Stimulated activated CD4-positive, alpha-beta T cell treated with anti-CD3 and anti-CD28 coated beads, TNF-alpha, amount 100 ng/mL, for 4 hours (primary cell): Measurements from ENCODE around the gene CENPP.

ENCODE experiments used
- DNase-seq, 3 experiments: peaks; one replicate each; pipeline ENCODE4 v3.0.0-alpha.2; 2020; ENCODE audit warnings: low read depth in 3 of 3

The CENPP gene

DNA sequence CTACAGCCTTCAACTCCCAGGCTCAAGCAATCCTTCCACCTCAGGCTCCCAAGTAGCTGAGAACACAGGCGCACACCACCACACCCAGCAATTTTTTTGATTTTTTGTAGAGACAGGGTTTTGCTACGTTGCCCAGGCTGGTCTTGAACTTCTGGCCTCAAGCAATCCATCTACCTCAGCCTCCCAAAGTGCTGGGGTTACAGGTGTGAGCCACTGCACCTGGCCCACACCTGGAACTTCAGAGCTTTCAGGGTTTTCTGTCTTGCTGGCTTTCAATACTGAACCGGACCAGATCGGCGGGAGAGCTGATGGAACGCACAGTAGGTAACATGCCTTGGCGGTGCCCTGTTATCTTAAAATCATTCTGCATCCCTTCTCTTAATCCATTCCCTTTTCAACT is 313.4 kb downstream of the CENPP start:
- DNase-seq = no peak

DNA sequence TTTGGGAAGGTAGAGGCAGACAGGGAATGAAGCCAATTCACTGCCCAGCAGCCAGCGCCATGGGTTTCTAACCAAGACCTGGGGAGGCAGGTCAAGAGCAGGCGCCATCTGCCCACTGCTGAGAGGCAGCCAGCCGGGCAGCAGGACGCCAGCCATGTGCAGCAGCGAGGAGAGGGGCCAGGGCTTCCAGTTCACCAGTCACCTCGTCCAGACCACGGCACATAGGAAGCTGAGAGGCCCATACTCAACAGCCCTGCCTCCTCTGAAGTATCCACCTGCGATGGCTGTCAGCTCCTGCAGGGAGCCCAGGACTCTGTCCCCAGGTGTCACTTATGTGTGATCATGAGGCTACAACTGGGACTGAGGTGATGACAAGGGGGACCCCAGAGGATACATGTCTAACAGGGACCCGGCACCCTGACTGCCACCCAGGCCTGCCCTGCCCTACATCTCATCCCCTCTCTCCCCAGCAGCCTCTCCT is 314.1 kb downstream of the CENPP start:
- no peak for DNase-seq

DNA sequence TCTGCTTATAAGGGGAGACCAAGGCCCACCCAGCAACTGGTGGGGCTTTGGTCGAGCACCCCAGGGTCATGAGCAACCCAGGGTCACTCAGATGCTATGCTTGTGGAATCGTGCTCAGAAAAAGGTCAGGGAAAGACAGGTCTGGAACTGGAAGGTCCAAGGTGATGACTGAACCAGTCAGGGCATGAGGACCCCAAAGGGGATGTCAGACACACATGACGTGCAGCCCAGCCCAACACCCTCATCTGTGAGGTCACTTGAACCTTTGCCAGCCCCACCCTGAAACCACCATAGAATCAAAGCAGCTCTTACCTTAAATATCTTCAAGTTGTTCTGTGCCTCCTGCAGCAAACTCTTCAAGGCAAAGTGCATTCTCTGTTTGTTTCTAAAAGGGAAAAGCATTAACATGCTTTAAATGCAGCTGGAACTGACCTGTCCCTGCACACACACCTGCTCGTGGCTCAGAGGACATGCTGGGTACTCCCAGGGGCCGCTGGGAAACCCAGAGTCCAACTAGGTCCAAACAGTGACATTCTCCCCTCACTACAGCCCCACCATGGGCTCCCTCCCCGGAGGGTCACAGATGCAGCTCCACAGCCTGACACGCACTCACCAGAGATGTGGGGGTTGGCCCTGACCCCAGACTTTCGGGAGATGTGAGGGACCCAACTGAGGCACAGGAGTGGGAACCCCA is 314.8 kb downstream of the CENPP start:
- no peak for DNase-seq

DNA sequence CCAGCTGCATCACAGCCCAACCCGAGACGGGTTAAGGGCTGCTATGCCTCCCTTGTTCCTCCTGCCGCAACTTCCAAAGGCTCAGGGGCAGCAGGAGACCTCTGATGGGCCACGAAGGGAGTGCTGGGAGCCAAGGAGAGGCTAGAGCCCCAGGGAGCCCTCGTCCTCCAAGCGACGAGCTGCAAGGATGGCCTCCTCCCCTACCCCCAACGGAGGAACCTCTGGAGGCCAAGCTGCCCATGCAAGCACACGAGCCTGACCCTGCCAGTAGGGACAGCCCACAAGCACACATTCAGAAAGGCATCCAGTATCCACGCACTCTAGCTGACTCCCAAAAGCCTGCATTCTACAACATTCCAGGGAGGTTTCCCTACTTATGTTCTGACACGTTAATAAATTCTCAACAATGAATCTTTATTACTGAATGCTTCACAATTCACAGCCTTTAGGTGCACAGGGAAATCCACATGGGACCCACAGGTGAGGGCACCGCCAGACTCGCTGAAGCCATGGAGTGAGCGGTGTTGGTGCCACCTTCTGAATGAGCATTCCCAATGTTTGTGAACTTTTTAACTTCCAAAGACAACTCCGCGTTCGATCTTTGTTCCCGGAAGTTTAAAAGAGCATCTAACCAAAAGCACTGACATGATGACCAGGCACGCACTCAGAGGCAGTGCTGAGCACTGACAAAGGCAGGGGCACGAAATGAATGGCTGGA is 315.5 kb downstream of the CENPP start:
- no peak for DNase-seq

DNA sequence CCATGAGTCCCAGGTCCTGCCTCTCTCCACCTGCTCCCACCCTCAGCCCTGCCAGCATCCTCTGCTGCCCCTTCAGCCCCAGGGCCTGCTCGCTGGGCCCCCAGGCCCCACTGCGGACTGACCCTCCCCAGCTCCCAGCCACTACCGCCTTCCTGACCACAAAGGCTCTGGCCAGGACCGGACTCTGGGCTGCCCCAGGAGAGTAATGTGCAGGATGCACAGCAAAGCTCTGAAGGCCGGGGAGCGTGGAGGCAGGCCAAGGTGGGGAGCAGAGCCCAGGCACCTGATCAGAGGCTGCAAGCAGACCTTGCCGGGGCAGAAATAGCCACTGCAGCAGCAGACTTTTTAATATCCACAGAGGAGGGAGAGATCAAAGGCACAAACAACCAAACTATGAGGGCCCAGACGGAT is 316.3 kb downstream of the CENPP start:
- no peak for DNase-seq

DNA sequence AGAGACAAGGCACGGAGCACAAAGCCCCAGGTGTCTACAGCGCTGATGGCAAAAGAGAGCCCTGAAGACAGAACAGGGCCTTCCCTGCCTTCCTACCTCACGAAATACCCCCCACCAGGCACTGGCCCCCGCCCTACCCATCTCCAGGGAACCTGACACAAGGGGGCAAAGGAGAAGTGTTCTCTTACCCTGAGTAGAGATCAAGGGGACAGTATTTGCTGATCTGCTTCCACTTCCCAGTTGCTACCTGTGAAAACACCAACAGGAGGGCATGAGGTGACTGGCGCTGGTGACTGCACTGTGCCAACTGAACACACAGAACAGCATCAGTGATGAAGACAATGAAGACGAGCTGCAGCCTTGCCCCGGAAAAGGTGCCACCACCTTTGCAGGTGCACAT is 316.8 kb downstream of the CENPP start:
- DNase-seq = no peak

DNA sequence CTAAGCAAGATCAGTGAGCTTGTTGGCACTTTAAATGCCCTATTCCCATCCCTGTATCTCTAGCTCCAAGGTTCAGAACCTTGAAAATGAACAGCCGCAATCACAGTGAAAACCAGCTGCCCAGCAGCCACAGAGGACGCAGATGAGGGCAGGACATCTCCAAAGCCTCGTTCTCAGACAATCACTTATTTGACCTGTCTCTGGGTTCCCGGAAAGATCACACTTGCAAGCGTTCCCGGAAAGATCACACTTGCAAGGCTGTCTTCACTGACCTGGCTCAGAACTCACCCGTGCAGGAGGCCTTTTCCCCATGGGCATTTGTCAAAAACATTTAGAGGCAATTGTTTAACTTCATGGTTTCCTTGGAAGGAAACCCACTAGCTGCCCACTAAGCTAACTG is 318.5 kb downstream of the CENPP start:
- DNase-seq = no peak

DNA sequence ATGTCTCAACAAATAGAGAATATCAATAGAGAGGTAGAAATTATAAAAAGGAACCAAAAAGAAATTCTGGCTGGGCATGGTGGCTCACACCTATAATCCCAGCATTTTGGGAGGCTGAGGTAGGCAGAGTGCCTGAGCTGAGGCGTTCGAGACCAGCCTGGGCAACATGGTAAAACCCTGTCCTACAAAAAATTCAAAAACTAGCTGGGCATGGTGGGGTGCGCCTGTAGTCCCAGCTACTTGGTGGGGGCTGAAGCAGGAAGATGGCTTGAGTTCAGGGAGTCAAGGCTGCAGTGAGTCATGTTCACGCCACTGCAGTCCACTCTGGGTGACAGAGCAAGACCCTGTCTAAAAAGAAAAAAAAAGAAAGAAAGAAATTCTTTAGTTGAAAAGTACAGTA is 319.3 kb downstream of the CENPP start:
- DNase-seq = no peak

DNA sequence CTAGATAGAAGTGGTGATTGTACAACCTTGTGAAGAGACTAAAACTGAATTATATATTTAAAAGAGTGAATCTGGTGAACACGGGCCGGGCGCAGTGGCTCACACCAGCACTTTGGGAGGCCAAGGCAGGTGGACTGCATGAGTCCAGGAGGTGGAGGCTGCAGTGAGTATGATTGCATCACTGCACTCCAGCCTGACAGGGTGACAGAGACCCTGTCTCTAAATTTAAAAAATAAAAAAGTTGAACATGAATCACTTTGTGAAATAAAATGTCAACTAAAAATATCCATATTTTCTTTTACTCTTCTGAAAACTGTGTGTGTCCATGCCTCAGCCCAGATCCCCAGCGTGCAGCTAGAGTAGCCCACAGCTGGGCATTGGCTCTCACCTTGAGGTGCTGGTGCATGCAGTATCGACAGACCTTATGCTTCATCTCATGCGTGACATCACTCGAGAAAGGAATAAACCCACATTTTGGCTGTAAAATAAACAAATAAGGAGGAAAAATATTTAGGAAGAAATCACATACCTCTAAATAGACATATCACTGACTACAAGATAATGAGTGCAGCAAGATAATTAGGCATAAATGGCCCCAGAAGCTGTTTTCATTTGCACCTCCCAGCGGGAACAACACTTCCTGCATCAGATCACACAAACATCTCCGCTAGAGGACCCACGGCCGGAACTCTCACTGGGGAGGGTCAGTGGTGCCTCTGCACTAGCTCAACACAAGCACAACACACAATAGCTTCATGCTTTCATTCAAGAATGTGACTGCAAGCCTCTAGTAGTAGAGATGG is 322.1 kb downstream of the CENPP start:
- no peak for DNase-seq

DNA sequence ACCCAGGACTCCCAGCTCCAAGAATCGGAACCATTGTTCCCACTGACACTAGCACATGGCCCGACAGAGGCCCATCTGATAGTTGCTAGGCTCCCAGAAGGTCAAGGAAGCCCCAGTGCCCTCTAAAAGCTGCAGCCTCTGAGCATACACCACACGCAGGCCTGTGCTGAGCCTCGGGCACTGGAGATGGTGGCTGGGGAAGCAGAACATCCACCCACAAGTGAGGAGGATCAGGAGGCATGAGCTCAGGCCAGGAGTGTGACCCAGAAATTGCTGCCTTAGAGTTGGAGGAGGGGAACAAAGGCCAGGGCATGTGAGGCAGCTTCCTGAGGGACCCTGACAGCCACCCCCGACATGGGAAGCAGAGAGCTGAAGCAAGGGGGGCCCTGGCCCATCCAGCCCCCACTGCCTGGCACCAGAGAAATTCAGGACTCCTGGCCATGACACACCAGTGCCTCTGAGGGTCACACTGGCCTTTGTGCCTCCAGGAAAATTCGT is 322.8 kb downstream of the CENPP start:
- no peak for DNase-seq

DNA sequence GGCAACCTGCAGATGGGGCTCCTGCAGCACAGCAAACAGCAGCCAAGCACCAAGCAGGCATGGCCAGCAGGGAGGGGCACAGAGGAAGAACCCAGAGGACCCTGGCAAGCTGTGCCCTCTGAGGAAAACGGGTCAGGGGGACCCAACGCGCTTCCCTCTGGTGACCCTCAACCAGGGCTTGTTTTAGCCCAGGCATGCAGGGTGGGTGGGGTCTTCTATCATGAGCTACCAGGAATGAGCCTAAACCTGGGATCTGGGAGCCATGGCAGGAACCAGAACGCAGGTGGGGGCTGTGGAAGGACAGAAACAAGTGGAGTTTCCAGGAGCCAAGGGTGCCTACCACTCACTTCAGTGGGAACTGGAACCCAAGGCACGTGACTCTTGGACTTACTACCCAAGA is 323.3 kb downstream of the CENPP start:
- no peak for DNase-seq

DNA sequence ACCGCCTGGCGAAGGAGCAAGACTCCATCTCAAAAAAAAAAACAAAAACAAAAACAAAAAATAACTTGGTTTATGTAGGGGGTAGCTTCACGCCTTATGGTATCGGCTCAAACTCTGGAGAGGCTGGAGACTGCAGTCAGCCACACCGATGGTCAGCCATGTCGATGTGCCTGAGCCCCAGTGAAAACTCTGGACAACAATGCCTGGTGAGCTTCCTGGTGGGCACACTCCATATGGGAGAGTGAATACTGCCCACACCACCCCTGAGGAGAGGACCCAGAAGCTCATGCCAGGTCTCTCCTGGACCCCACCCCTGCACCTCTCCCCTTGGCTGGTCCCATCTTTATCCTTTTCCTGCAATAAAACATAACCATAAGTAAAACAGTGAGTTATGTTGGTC is 324.5 kb downstream of the CENPP start:
- no peak for DNase-seq

DNA sequence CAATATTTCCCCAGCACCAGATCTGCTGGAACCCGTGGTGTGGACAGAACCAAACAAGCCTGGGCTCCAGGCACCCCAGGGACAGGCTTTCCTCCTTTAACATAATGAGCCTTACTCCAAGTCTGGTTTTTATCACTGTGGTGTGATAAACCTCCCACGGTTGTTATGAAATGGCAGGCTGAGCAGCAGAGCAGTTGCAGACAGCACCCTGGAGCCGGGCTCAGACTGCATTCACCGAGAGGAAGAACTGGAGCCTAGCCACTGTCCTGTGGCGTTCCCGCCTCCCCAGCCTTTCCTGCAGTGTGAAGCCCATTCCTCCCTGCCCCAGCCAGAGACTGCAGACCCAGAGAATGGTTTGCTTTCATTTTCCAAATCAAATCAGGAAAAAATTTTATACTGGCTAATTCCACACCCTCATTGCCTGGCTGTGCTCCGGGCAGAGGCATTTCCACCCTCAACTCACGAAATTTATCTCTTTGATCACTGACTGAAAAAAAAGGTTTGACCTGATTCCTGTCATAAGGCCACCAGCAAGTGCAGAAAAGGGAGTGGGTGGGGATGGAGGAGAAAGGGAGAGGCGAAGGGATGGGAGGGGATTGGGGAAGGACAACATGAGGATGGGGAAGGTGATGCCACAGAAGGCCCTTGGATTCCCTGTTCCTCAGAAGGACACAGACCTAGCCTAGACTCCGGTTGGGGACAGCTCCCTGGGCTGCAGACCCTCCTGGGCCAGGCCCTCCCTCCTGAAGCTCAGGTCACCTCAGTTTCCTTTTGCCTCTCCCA is 325.3 kb downstream of the CENPP start:
- DNase-seq = no peak

DNA sequence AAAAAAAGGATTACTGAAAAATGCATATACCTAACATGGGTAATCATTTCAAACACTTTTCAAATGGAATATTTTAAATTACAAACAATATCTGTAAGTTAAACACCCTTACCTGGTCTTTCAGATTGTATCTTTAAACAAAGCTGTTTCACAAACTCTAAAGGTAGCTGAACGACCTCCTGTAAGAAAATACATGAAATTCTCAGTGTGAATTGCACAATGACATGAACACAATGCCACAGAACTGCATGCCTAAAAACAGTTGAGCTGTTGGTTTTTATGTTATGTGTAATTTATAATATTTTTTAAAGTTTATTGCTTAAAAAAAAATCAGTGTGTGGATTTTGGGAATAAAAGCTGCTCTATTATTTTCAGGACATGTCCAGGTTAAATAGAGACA is 326.7 kb downstream of the CENPP start:
- no peak for DNase-seq

DNA sequence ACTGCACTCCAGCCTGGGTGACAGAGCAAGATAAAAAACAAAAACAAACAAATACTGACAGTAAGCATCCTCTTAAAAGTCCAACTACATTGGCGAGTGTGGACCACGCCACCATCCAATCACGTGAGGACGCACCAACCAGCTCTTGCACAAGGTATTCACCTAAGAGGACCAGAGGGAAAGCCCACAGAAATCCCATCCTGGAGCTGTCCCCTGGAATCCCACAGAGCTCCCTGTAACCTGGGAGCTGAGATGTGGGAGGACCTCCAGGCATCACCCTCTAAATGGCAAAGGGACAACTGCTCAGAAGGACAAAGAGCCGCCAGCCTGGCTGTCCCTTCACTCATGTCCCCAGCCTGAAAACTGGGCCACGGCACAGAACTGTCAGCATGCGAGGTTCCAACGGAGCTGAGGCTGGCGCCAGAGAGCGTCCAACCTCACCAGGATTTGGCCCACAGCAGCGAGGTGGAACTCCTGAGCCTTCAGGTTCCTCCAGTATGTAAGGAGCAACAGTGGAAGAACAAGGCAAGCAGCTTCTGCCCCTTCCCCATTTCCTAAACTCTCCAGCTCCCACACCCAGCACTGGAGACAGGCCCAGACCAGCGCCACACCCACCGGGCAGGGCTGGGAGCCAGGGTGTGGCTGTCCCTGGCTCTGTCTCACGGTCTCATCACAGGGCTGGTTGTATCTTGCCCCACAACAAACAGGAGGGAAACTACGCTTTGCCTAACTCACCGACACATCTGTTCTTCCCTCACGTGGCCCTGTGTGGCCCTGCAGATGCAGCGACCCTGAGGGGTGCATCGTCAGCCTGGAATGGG is 328.9 kb downstream of the CENPP start:
- DNase-seq = no peak

DNA sequence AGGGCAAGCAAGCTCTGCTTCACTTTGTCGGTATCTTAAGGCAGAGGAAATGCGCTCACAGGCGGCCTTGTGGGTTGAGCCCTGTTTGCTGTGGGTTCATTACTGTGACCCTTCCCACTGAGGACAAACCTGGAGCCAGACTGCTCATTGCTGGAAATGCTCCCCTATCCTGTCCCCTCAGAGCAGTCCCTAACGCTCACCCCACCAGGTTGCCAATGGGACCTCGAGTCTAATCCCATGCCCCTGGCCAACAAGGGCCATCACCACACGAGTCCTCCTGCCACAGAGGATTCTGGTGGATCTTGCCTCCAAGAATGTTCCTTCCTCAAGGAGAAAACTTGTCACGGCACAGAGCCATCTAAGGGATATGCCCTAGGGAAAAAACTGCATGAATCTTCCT is 329.6 kb downstream of the CENPP start:
- no peak for DNase-seq

DNA sequence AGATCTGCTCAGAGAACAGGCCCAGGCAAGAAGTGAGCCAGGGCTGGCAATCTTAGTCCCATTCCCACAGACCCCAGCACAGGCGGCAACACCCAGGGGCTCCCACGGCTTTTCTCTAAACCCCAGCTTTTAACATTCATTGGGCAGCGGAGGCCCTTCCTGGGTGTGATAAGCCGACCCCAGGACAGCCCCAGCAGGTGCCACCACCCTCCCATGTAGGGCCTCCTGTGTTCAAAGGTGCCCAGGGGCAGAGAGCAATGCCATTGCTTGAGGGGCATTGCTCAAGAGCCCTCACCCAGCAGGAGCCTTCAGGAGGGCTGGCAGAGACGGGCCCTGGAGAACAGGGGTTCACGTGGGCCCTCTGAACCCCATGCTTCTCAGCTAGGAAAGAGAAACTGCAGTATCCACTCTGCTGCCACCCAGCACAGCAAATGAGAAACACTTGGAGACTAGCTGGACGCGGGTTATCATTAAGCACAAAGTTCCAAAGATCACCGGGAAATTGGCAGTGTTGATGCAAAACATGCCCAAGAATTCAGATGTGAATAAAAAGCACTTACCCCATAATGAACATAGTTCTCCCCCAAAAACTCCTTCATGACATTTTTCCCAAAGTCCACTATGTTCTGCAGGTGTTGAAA is 330.3 kb downstream of the CENPP start:
- no peak for DNase-seq

DNA sequence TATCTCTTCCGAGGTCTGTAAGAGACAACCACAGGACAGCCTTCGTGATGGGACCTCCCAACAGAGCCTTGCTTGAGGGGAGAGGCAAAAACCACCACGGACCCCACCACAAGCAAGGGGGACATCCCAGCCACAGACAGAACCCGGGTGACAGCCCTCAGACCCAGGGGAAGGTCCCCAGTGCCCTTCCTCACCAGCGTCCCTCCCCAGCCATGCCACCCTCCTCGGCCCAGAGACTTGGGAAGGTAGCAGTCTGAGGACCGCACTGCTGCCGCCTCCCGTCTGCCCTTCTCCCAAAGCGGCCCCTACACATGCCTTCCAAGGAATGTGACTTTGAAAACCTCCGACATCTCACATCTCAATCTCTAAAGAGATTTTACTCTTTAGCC is 330.8 kb downstream of the CENPP start:
- DNase-seq = no peak

DNA sequence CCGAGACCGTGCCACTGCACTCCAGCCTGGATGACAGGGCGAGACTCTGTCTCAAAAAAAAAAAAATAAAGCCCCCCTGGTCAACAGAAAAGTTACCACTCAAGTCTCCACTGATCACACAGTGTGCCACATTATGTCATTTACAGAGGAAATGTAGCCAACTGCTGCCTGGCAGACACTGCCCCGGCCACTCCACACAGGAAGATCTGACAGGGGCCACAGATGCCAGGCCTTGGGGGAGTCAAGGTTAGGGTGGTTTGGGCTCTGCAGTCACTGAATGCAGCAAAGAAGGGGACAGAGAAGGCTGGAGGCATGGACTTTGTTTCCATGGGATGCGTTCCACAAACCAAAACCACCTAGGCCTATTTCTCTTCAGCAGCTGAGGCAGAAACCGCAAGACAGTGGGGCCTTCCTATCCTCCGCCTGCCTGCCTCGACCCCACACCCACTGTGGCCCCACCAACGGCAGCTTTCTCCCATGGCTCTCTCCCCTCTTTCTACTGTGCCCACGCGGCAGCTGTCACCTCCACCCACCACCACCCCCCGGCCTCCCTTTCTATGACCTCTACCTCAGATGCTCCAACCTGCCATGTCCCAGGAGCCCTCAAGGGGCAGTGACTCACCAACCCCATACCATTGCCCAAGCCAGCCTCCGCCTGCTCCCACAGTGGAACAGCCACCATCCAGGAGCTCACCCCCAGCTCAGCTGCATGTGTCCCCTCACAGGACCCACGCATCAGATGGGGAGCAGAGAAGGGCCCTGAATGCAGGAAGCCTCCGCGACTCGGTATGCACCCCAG is 331.7 kb downstream of the CENPP start:
- no peak for DNase-seq

DNA sequence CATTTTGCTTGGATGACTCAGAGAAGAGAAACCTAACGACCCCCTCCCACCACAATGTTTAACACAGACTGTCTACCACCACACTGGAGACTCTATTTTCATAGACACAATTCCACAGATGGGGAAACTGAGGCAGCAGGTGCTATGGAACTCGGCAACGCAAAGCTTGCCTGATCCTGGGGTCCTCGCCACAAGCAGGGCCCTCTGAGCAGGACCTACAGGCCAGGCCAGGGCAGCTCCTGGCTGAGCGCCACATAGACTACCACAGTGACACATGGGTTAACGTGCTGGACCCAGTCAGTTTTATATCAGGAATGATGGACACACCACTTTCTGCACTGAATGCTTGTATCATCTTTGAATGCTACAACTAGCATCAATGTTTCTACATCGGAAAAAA is 332.4 kb downstream of the CENPP start:
- DNase-seq = no peak
